ENCODE measurements around the gene DLGAP1.

The DLGAP1 gene

DNA sequence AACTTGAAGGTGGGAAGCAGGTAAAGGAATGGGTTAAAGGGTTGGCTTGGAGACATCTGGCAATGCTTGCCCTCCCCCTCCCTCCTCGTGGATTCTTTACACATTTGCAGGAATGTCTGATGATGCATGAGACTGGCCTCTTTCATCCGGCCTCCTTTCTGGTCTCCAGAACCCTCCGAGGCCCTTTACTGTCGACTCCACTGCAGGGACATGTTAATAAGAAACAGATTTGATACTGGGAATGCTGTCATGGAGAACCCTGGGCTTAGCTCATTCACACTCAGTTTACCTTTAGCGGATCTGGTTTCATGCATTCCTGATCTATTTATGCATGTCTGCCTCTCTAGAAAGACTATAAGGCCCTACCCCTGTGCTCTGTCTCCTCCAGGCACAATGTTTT is 766.4 kb downstream of the DLGAP1 start:
- H3K27ac ChIP-seq = no peak overlapping the region
- TF ChIP-seq CTCF (IDR thresholded peaks at IDR 0.05) = no peak
- no peak overlapping the region for H3K4me3 ChIP-seq
- no peak for DNase-seq (ENCODE audit: low spot score)

- H3K4me3 ChIP-seq = no peak overlapping the region
- DNase-seq (ENCODE audit: low spot score) = no peak
- H3K27ac ChIP-seq = no peak overlapping the region
- no peak for TF ChIP-seq CTCF (IDR thresholded peaks at IDR 0.05)
Measured at GRCh38 chr18:3683483-3683882, 771.6 kb downstream of the DLGAP1 start.

GRCh38 chr18:3682061-3682460 is 773.0 kb downstream of the DLGAP1 start:
- no peak for TF ChIP-seq CTCF (IDR thresholded peaks at IDR 0.05)
- H3K27ac ChIP-seq = no peak overlapping the region
- DNase-seq (ENCODE audit: low spot score) = no peak
- no peak overlapping the region for H3K4me3 ChIP-seq

DNA sequence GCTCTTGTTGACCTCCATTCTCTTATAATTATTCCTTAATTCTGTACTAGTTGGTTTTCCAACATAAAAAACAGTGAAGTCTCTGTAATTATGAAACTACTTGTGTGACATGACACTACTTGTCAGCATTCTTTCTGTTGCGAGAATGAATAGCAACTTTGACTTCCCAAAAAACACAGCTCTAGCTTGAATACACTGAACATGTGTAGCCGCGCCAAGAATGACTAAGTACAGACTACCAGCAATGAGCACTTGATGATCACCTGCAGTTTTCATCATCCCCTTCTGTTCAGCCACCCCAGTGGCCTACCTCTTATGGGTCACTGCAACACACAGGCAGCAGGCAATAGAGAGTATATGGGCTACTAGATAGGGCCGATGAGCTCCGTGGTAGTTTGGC is 775.9 kb downstream of the DLGAP1 start:
- H3K4me3 ChIP-seq = no peak overlapping the region
- no peak for TF ChIP-seq CTCF (IDR thresholded peaks at IDR 0.05)
- no peak for DNase-seq (ENCODE audit: low spot score)
- H3K27ac ChIP-seq = no peak overlapping the region

DNA sequence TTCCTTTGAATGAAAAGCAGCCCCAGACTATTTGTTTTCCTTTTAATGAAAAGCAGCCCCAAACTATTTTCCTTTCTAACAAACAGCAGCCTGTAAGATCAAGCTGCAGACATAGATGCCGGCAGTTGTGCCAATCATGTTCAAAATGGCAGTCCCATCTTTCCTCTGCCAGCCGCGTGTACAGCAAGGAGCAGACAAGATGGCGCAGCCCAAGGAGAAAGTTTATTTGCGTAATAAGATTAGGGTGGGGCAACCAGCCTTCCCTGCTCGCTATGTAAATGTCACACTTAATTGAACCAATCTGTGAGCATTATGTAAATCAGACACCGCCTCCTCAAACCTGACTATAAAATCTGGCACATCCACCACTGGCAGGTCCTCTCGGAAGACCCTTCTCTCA is 779.1 kb downstream of the DLGAP1 start:
- no peak for DNase-seq (ENCODE audit: low spot score)
- Histone ChIP-seq H3K4me3 (no peak overlapping the region), H3K27ac (no peak overlapping the region)
- no peak for TF ChIP-seq CTCF (IDR thresholded peaks at IDR 0.05)

DNA sequence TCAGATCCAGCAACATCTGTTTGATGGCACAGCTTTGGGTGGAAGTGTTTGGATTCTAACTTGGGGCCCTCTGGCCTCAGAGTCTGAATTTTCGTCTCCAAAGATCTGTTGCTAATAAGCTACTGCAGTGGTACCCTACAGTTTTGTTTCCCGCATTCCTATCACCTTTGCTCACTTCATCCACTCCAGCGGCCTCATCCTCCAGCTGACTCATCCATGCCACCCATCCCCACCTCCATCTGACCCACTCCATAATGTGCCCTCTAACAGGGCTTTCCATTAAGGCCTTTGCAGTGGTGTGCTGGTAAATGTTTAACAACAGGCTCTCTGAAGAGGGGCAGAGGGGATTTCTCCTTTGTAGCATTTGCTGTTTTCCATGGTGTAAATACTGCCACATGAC is 779.7 kb downstream of the DLGAP1 start:
- no peak for DNase-seq (ENCODE audit: low spot score)
- H3K27ac ChIP-seq = no peak overlapping the region
- no peak for TF ChIP-seq CTCF (IDR thresholded peaks at IDR 0.05)

GRCh38 chr18:3671176-3671575 is 783.9 kb downstream of the DLGAP1 start:
- TF ChIP-seq CTCF (IDR thresholded peaks at IDR 0.05) = no peak
- Histone ChIP-seq H3K4me3 (no peak overlapping the region), H3K27ac (no peak overlapping the region)
- DNase-seq (ENCODE audit: low spot score) = no peak

More for the DNA sequence above, 779.7 kb downstream of the DLGAP1 start:
- no peak overlapping the region for H3K4me3 ChIP-seq
